ENCODE data around the gene U2AF1L4. TPM values are rescaled to one million over a fixed set of nuclear protein-coding genes. Genes with fewer than 3 reads are reported as not detected.

The U2AF1L4 gene
- total and polyA plus RNA-seq, 2 donors (not counting 1 experiment from before 2014, with no cell fraction given): 62.1 to 89.7 TPM

DNA sequence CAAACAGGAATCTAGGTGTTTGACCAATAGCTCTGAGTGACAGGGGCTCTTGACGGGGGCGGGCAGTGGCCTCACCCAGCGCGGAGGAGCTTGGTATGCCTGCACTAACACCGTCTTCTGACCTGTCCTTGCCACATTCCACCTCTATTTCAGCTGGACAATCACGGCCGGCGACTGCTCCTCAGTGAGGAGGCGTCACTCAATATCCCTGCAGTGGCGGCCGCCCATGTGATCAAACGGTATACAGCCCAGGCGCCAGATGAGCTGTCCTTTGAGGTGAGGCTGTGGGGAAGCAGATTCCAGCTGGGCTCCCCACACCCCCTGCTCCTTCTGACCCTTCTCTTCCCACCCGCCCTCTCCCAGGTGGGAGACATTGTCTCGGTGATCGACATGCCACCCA, 34.8 kb upstream of the U2AF1L4 start:
- H3K27me3 Mint-ChIP-seq: no peaks in the 10 kb centered on the region
- H3K4me3 Mint-ChIP-seq: no peak overlapping the region
- H2AFZ ChIP-seq (ENCODE audit: insufficient read depth, low read depth, low read length, poor library complexity, severe bottlenecking): no peak overlapping the region
- POLR2A ChIA-PET: no interaction called here
- no peak overlapping the region for H3K4me2 ChIP-seq (replicated peaks; ENCODE audit: low read depth, low read length, poor library complexity, severe bottlenecking)
- peaks cover 4% of the 10 kb centered on the region for H3K4me1 Mint-ChIP-seq
- no peaks in the 10 kb centered on the region for H3K9me3 ChIP-seq (ENCODE audit: control extremely low read depth in 1 of 3, control insufficient read depth in 2 of 3, insufficient read depth in 1 of 3, low read length in 2 of 3)
- H3K79me2 ChIP-seq (ENCODE audit: control insufficient read depth, insufficient read depth, low read length): peaks cover 4% of the 10 kb centered on the region
- peaks cover 6 to 10% of the 10 kb centered on the region in 2 donors for H3K4me1 ChIP-seq (ENCODE audit: control insufficient read depth in 2 of 2, insufficient read depth in 2 of 2, low read length in 2 of 2)
- WGBS (ENCODE audit: insufficient coverage): 100% methylated on average over 11 of the region's 16 CpGs
- TF ChIP-seq, protein P1, sequence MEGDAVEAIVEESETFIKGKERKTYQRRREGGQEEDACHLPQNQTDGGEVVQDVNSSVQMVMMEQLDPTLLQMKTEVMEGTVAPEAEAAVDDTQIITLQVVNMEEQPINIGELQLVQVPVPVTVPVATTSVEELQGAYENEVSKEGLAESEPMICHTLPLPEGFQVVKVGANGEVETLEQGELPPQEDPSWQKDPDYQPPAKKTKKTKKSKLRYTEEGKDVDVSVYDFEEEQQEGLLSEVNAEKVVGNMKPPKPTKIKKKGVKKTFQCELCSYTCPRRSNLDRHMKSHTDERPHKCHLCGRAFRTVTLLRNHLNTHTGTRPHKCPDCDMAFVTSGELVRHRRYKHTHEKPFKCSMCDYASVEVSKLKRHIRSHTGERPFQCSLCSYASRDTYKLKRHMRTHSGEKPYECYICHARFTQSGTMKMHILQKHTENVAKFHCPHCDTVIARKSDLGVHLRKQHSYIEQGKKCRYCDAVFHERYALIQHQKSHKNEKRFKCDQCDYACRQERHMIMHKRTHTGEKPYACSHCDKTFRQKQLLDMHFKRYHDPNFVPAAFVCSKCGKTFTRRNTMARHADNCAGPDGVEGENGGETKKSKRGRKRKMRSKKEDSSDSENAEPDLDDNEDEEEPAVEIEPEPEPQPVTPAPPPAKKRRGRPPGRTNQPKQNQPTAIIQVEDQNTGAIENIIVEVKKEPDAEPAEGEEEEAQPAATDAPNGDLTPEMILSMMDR (IDR thresholded peaks at IDR 0.05): no peak
- no peak for TF ChIP-seq EZH2 (IDR thresholded peaks at IDR 0.05; ENCODE audit: borderline replicate concordance, insufficient read depth, low read depth, low read length, poor library complexity, severe bottlenecking)
- H3K9me3 Mint-ChIP-seq (ENCODE audit: insufficient read depth): no peaks in the 10 kb centered on the region
- H3K27me3 ChIP-seq (replicated peaks in 1 of 4; ENCODE audit: control extremely low read depth in 1 of 4, control insufficient read depth in 3 of 4, insufficient read depth in 4 of 4, low read length in 3 of 4): no peaks in the 10 kb centered on the region
- no peak overlapping the region for H3K9ac ChIP-seq (ENCODE audit: low read length)
- DNase-seq (no peak), ATAC-seq (ENCODE audit: low read depth) (no peak)
- no peak overlapping the region for H3K4me3 ChIP-seq (ENCODE audit: control extremely low read depth in 1 of 5, extremely low read depth in 1 of 5, insufficient read depth in 1 of 5, low read depth in 2 of 5, low read length in 4 of 5)
- H3K27ac ChIP-seq (ENCODE audit: low read length in 2 of 2): no peak overlapping the region
- no peaks in the 10 kb centered on the region for H4K20me1 ChIP-seq (ENCODE audit: control insufficient read depth, insufficient read depth, low read length, poor library complexity, severe bottlenecking)
- no peak overlapping the region for H3K27ac Mint-ChIP-seq
- intact Hi-C loops (cut with micrococcal nuclease): no loop called here
- peaks cover 0 to 5% of the 10 kb centered on the region in 2 experiments for H3K36me3 ChIP-seq (replicated peaks in 1 of 2; ENCODE audit: control extremely low read depth in 1 of 2, control insufficient read depth in 1 of 2, extremely low read depth in 1 of 2, insufficient read depth in 2 of 2, low read length in 1 of 2)
- CTCF ChIA-PET: no interaction called here

DNA sequence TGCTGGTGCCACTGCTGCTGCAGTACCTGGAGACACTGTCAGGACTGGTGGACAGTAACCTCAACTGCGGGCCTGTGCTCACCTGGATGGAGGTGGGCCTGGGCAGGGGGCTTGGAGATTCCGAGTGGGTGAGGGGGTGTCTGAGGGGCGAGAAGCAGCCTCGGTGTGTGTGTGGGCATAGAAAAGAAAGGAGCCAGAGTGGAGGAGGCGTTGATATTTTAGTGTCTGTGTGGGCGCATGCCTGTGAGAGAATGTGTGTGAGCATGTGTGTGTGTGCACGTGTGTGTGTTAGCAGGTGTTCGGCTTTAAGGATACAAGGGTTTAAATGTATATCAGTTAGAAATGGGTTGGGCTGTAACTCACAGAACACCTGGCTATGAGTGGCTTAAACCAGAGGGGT, 33.8 kb upstream of the U2AF1L4 start:
- Histone ChIP-seq H3K27me3 (replicated peaks in 1 of 4; ENCODE audit: control extremely low read depth in 1 of 4, control insufficient read depth in 3 of 4, insufficient read depth in 4 of 4, low read length in 3 of 4) (no peaks in the 10 kb centered on the region), H3K9ac (ENCODE audit: low read length) (no peak overlapping the region), H3K9me3 (ENCODE audit: control extremely low read depth in 1 of 3, control insufficient read depth in 2 of 3, insufficient read depth in 1 of 3, low read length in 2 of 3) (no peaks in the 10 kb centered on the region), H2AFZ (ENCODE audit: insufficient read depth, low read depth, low read length, poor library complexity, severe bottlenecking) (no peak overlapping the region), H3K4me3 (ENCODE audit: control extremely low read depth in 1 of 5, extremely low read depth in 1 of 5, insufficient read depth in 1 of 5, low read depth in 2 of 5, low read length in 4 of 5) (no peak overlapping the region), H3K36me3 (replicated peaks in 1 of 2; ENCODE audit: control extremely low read depth in 1 of 2, control insufficient read depth in 1 of 2, extremely low read depth in 1 of 2, insufficient read depth in 2 of 2, low read length in 1 of 2) (peaks cover 0 to 5% of the 10 kb centered on the region in 2 experiments), H3K4me1 (ENCODE audit: control insufficient read depth in 2 of 2, insufficient read depth in 2 of 2, low read length in 2 of 2) (peaks cover 10 to 16% of the 10 kb centered on the region in 2 donors), H4K20me1 (ENCODE audit: control insufficient read depth, insufficient read depth, low read length, poor library complexity, severe bottlenecking) (no peaks in the 10 kb centered on the region), H3K27ac (ENCODE audit: low read length in 2 of 2) (no peak overlapping the region), H3K79me2 (ENCODE audit: control insufficient read depth, insufficient read depth, low read length) (peaks cover 4% of the 10 kb centered on the region), H3K4me2 (replicated peaks; ENCODE audit: low read depth, low read length, poor library complexity, severe bottlenecking) (no peak overlapping the region)
- Mint-ChIP-seq H3K27ac (no peak overlapping the region), H3K4me1 (peaks cover 10% of the 10 kb centered on the region), H3K4me3 (no peak overlapping the region), H3K9me3 (ENCODE audit: insufficient read depth) (no peaks in the 10 kb centered on the region), H3K27me3 (no peaks in the 10 kb centered on the region)
- no peak for ATAC-seq (ENCODE audit: low read depth)
- 99% methylated on average over 8 of the region's 8 CpGs for WGBS (ENCODE audit: insufficient coverage)
- POLR2A ChIA-PET: no interaction called here
- CTCF ChIA-PET: no interaction called here
- no peak for DNase-seq
- no peak for TF ChIP-seq EZH2 (IDR thresholded peaks at IDR 0.05; ENCODE audit: borderline replicate concordance, insufficient read depth, low read depth, low read length, poor library complexity, severe bottlenecking)
- TF ChIP-seq, protein P1 (IDR thresholded peaks at IDR 0.05): no peak
- intact Hi-C loops (cut with micrococcal nuclease): no loop called here
